D341Med (cell line): ENCODE results near the gene CACNG1.
"Not testable (repeated sequence)": the region's sequence is repeated elsewhere in the genome, so short reads cannot be mapped to it uniquely, and the experiment has no call there.

Experiments used
- DNase-seq: peaks from one replicate; pipeline ENCODE4 v3.0.0; 2012; ENCODE audit warnings: low spot score

The CACNG1 gene

GRCh38 chr17:67079491-67079890, 35.1 kb downstream of the CACNG1 start:
- no peak for DNase-seq

GRCh38 chr17:67080804-67081203, 36.5 kb downstream of the CACNG1 start:
- no peak for DNase-seq

GRCh38 chr17:67082107-67082506, 37.8 kb downstream of the CACNG1 start:
- DNase-seq: no peak

- no peak for DNase-seq
Observed at GRCh38 chr17:67085406-67085805, 41.1 kb downstream of the CACNG1 start.

- no peak for DNase-seq
Observed at GRCh38 chr17:67088639-67089038, 44.3 kb downstream of the CACNG1 start.

GRCh38 chr17:67090341-67090740, 46.0 kb downstream of the CACNG1 start:
- no peak for DNase-seq

- DNase-seq: no peak
Observed at GRCh38 chr17:67092291-67092690, 47.9 kb downstream of the CACNG1 start.

GRCh38 chr17:67092710-67093109, 48.4 kb downstream of the CACNG1 start:
- not testable (repeated sequence) for DNase-seq

- no peak for DNase-seq
Observed at GRCh38 chr17:67093348-67093747, 49.0 kb downstream of the CACNG1 start.

GRCh38 chr17:67095291-67095690, 50.9 kb downstream of the CACNG1 start:
- not testable (repeated sequence) for DNase-seq

GRCh38 chr17:67095803-67096202, 51.4 kb downstream of the CACNG1 start:
- DNase-seq: no peak

- no peak for DNase-seq
Observed at GRCh38 chr17:67096609-67097008, 52.3 kb downstream of the CACNG1 start.

- DNase-seq: no peak
Observed at GRCh38 chr17:67098006-67098405, 53.7 kb downstream of the CACNG1 start.

- not testable (repeated sequence) for DNase-seq
Observed at GRCh38 chr17:67104641-67105040, 60.3 kb downstream of the CACNG1 start.

GRCh38 chr17:67105213-67105612, 60.9 kb downstream of the CACNG1 start:
- DNase-seq: no peak
